VCaP (cell line): ENCODE data around the gene IFIT3.
"Not testable (repeated sequence)": the region's sequence is repeated elsewhere in the genome, so short reads cannot be mapped to it uniquely, and the experiment has no call there.

Experiments used
- H3K27ac ChIP-seq: fragments of 450-650 bp; 2 replicates; pipeline ENCODE4 v1.5.1; 2017
- CTCF ChIP-seq: fragments of 450-650 bp; conservative IDR thresholded peaks from 2 replicates; pipeline ENCODE4 v1.5.1; 2017; ENCODE audit warnings: mild to moderate bottlenecking, moderate library complexity

The IFIT3 gene

GRCh38 chr10:89347701-89348457 lies 20.1 kb downstream of the IFIT3 start:
- no peak overlapping the region for H3K27ac ChIP-seq
- no peak for TF ChIP-seq CTCF

GRCh38 chr10:89348481-89348880 lies 20.7 kb downstream of the IFIT3 start:
- no peak for TF ChIP-seq CTCF
- H3K27ac ChIP-seq: no peak overlapping the region

GRCh38 chr10:89348975-89349374 lies 21.2 kb downstream of the IFIT3 start:
- TF ChIP-seq CTCF: no peak
- H3K27ac ChIP-seq: no peak overlapping the region

GRCh38 chr10:89350631-89351315 lies 23.0 kb downstream of the IFIT3 start:
- not testable (repeated sequence) for H3K27ac ChIP-seq

GRCh38 chr10:89351412-89351779 lies 23.6 kb downstream of the IFIT3 start:
- H3K27ac ChIP-seq: no peak overlapping the region
- TF ChIP-seq CTCF: no peak

GRCh38 chr10:89351780-89352597 lies 24.2 kb downstream of the IFIT3 start:
- H3K27ac ChIP-seq: no peak overlapping the region

GRCh38 chr10:89352802-89353201 lies 25.0 kb downstream of the IFIT3 start:
- H3K27ac ChIP-seq: no peak overlapping the region
- TF ChIP-seq CTCF: no peak

More at GRCh38 chr10:89351780-89352597, 24.2 kb downstream of the IFIT3 start:
- no peak for TF ChIP-seq CTCF
